ENCODE data around the gene KRTAP10-1. TPM values are rescaled to one million over a fixed set of nuclear protein-coding genes. Genes with fewer than 3 reads are reported as not detected.

KRTAP10-1 gene
- total RNA-seq, 2 experiments from 2014 or later, result 0.13 TPM; not detected in 1

DNA sequence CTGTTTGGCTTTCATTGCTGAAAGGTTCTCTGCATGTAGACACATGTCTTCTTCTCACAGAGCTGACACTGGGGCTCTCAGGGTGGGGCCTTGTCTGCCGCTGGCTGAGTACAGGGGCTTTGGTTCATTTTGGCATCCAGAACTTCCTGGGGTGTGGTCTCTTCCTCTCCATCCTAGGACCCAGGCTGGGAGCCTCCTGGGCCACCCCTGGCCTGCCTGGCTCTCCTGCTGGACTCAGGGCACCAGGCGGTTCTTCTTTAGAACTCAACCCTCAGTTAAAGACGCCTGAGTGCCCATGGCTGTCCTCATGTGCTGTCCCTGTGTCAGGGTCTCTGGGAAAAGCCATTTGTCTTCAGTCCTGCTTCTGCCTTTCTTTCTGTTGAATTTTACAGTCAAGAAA lies 45.9 kb upstream of the KRTAP10-1 start:
- Histone ChIP-seq H3K79me2 (ENCODE audit: insufficient read depth, low read depth, low read length) (no peaks in the 10 kb centered on the region), H4K20me1 (ENCODE audit: insufficient read depth, low read length) (no peaks in the 10 kb centered on the region), H3K4me2 (ENCODE audit: low read length) (no peak overlapping the region), H3K36me3 (ENCODE audit: insufficient read depth, low read length) (no peaks in the 10 kb centered on the region), H3K9me3 (ENCODE audit: low read length) (peaks cover 10% of the 10 kb centered on the region; the same call in 1 of the 2 replicates), H3K9me2 (ENCODE audit: insufficient read depth, low read length) (no peaks in the 10 kb centered on the region), H3K4me3 (ENCODE audit: low read depth, low read length, poor library complexity, severe bottlenecking) (no peak overlapping the region), H3K4me1 (ENCODE audit: insufficient read depth, low read length, poor library complexity, severe bottlenecking) (no peaks in the 10 kb centered on the region), H3K27ac (ENCODE audit: low read depth, low read length, poor library complexity, severe bottlenecking) (no peak overlapping the region), H2AFZ (ENCODE audit: low read length) (no peak overlapping the region)
- no peak for DNase-seq (ENCODE audit: low spot score)
- TF ChIP-seq EZH2phosphoT487 (IDR thresholded peaks at IDR 0.05; ENCODE audit: borderline replicate concordance, low read depth, low read length), result no peak
- TF ChIP-seq, protein P1, sequence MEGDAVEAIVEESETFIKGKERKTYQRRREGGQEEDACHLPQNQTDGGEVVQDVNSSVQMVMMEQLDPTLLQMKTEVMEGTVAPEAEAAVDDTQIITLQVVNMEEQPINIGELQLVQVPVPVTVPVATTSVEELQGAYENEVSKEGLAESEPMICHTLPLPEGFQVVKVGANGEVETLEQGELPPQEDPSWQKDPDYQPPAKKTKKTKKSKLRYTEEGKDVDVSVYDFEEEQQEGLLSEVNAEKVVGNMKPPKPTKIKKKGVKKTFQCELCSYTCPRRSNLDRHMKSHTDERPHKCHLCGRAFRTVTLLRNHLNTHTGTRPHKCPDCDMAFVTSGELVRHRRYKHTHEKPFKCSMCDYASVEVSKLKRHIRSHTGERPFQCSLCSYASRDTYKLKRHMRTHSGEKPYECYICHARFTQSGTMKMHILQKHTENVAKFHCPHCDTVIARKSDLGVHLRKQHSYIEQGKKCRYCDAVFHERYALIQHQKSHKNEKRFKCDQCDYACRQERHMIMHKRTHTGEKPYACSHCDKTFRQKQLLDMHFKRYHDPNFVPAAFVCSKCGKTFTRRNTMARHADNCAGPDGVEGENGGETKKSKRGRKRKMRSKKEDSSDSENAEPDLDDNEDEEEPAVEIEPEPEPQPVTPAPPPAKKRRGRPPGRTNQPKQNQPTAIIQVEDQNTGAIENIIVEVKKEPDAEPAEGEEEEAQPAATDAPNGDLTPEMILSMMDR (conservative IDR thresholded peaks at IDR 0.05; ENCODE audit: low read length), result no peak
- intact Hi-C loops (cut with micrococcal nuclease; ENCODE audit: unreplicated experiment), result no loop called here
- ChIA-PET CTCF (ENCODE audit: unreplicated experiment) (no interaction called here), POLR2A (no interaction called here)
- no TSS peak for BruUV-seq (replicated peaks)

DNA sequence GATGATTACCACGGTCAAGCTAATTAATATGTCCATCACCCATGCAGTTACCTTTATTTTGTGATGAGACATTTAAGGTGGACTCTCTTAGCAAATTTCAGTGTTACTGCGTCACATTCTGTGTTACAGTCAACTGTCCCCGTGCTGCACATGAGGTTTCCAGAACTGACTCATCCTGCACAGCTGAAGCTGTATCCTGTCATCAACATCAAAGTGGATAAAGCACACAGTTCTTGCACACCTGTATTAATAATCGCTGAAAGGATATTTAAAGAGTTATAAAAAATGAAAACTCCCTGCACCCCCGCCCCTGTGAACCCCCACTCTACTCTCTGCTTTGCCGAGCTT lies 43.8 kb upstream of the KRTAP10-1 start:
- H4K20me1 ChIP-seq (ENCODE audit: insufficient read depth, low read length), result no peaks in the 10 kb centered on the region
- H3K4me2 ChIP-seq (ENCODE audit: low read length), result no peak overlapping the region
- H3K9me2 ChIP-seq (ENCODE audit: insufficient read depth, low read length), result no peaks in the 10 kb centered on the region
- no peak overlapping the region for H2AFZ ChIP-seq (ENCODE audit: low read length)
- no peaks in the 10 kb centered on the region for H3K36me3 ChIP-seq (ENCODE audit: insufficient read depth, low read length)
- H3K4me1 ChIP-seq (ENCODE audit: insufficient read depth, low read length, poor library complexity, severe bottlenecking), result no peaks in the 10 kb centered on the region
- no peak overlapping the region for H3K27ac ChIP-seq (ENCODE audit: low read depth, low read length, poor library complexity, severe bottlenecking)
- BruUV-seq (replicated peaks), result no TSS peak
- H3K79me2 ChIP-seq (ENCODE audit: insufficient read depth, low read depth, low read length), result no peaks in the 10 kb centered on the region
- ChIA-PET POLR2A (no interaction called here), CTCF (ENCODE audit: unreplicated experiment) (no interaction called here)
- DNase-seq (ENCODE audit: low spot score), result no peak
- no peak for TF ChIP-seq EZH2phosphoT487 (IDR thresholded peaks at IDR 0.05; ENCODE audit: borderline replicate concordance, low read depth, low read length)
- TF ChIP-seq, protein P1 (conservative IDR thresholded peaks at IDR 0.05; ENCODE audit: low read length), result no peak
- H3K4me3 ChIP-seq (ENCODE audit: low read depth, low read length, poor library complexity, severe bottlenecking), result no peak overlapping the region
- peaks cover 10% of the 10 kb centered on the region; the same call in 1 of the 2 replicates for H3K9me3 ChIP-seq (ENCODE audit: low read length)
- intact Hi-C loops (cut with micrococcal nuclease; ENCODE audit: unreplicated experiment), result no loop called here

DNA sequence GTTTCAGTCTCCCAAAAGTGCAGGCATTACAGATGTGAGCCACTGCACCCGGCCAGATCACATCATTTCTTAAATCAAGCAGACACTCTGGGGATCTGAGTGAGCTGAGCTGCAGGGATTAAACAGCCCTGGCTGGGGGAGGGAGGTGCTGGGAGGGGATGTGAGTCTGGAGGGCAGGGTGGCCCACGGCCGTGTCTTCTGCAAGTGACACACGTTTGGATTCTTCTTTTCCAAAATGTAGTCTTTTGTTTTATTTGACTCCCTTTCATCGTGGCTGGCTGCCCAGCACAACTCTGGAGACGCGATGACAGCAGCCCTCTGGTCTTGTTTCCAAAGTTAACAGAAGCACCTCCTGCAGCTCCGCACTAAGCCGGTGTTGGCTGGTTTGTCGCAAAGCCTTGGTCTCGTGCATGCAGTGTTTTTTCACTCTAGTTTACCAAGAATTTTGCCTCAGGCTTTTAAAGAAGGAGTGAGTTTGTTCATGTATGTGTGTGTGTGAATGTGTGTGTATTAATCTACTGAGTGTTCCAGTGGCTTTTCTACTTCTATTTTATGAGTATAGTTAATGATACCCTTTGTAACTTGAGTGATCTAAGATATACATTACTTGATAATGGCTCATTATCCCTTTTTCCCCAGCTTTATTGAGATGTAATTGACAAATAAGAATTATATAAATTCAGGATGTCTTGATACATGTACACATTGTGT lies 43.2 kb upstream of the KRTAP10-1 start:
- ChIA-PET CTCF (ENCODE audit: unreplicated experiment) (no interaction called here), POLR2A (no interaction called here)
- Histone ChIP-seq H3K9me3 (ENCODE audit: low read length) (peaks cover 10% of the 10 kb centered on the region; the same call in 1 of the 2 replicates), H2AFZ (ENCODE audit: low read length) (no peak overlapping the region), H4K20me1 (ENCODE audit: insufficient read depth, low read length) (no peaks in the 10 kb centered on the region), H3K27ac (ENCODE audit: low read depth, low read length, poor library complexity, severe bottlenecking) (no peak overlapping the region), H3K4me2 (ENCODE audit: low read length) (no peak overlapping the region), H3K4me3 (ENCODE audit: low read depth, low read length, poor library complexity, severe bottlenecking) (no peak overlapping the region), H3K4me1 (ENCODE audit: insufficient read depth, low read length, poor library complexity, severe bottlenecking) (no peaks in the 10 kb centered on the region), H3K79me2 (ENCODE audit: insufficient read depth, low read depth, low read length) (no peaks in the 10 kb centered on the region), H3K9me2 (ENCODE audit: insufficient read depth, low read length) (no peaks in the 10 kb centered on the region), H3K36me3 (ENCODE audit: insufficient read depth, low read length) (no peaks in the 10 kb centered on the region)
- BruUV-seq (replicated peaks), result no TSS peak
- TF ChIP-seq, protein P1 (conservative IDR thresholded peaks at IDR 0.05; ENCODE audit: low read length), result no peak
- no peak for TF ChIP-seq EZH2phosphoT487 (IDR thresholded peaks at IDR 0.05; ENCODE audit: borderline replicate concordance, low read depth, low read length)
- DNase-seq (ENCODE audit: low spot score), result no peak
- intact Hi-C loops (cut with micrococcal nuclease; ENCODE audit: unreplicated experiment), result no loop called here

Measured in OCI-LY7 (cell line).